GOT3 (cell line): ENCODE measurements around the gene KDSR.

Source experiments
- DNase-seq: peaks from one replicate; lab custom pipeline; 2025; ENCODE audit warnings: mixed read lengths; lab: John Stamatoyannopoulos, UW

KDSR gene

DNA sequence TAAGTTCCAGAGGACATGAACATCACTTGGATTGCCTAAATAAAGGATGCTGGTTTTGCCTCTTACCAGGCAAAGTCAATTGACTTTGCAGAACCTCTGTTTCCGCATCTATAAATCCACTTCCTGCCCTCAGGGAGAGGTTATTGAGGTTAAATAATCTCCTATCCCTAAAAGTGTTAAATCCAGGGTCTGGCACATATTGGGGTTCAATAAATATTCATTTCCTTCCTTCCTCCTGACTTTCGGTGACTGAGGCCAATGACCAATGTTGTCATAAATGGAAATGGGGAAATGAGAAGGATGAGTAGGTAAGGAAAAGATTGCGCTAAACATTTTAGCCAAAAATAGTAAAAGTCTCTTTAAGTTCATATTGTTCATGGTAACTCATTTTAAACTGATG is 63.5 kb downstream of the KDSR start:
- no peak for DNase-seq

DNA sequence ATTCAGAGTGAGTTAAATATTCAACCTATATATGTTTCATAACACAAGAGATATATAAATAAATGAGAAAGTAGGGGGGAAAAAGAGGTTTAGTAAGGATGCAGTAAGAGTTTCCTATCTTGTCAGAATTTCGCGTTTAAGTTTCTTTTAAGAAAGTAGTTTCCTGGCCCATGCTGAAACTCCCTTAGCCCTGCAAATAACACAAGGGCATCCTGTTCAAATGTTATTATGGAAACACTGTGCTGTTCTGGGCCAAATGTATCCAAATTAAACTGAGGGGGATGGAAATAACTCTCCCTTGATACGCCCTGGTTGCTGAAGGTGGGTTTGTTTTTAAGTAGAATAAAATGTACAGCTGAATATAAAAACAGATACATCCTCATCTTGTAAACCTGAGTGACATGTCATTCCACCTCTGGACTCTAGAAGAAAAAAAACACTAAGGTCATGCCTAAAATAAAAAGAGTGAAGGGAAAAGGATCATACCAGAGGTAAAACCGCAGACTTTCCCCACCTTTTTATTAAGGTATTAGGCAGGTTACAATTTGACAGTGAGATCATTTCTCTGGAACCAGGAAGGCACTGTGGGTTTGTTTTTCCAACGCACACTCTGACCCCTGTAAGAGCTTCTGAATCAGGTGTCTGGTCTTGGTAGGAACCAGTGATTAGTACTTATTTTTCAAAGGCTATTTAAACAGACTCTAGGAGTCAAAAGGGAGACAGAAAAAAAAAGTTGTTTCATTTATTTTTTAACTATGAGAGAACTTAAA is 64.2 kb downstream of the KDSR start:
- no peak for DNase-seq

DNA sequence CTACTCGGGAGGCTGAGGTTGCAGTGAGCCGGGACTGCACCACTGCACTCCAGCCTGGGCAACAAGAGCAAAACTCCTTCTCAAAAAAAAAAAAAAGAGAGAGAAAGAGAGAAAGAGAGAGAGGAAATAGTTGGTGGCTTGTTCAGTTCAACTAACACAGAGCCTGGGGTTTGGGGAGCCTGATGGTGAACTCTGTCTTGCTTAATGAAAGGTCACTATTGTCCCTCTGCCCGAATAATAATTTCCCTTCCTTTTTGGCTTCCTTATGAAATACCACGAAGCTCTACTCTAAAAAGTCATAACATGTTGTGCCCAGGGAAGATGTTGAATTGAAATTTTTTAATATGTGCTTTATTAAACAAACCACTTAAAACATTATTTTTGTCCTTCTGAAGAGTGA is 64.8 kb downstream of the KDSR start:
- DNase-seq: no peak

DNA sequence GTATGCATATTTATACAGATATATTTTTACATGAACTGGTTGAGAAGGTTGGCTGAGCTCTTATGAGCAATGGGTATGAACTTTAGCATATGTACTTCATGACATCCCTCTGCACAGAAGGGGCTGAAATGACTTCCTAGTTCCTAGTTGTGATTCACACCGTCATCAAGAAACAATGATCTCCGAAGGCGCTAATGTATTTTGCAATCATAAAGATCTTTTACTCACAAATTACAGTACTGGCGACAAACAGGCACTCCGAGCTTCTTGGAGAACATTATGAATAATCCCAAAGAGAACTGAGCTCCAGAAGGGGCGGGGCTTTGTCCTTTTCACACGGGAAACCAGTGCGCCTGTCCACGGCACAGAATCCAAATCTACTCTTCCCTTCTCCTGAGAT is 65.6 kb downstream of the KDSR start:
- DNase-seq: no peak

DNA sequence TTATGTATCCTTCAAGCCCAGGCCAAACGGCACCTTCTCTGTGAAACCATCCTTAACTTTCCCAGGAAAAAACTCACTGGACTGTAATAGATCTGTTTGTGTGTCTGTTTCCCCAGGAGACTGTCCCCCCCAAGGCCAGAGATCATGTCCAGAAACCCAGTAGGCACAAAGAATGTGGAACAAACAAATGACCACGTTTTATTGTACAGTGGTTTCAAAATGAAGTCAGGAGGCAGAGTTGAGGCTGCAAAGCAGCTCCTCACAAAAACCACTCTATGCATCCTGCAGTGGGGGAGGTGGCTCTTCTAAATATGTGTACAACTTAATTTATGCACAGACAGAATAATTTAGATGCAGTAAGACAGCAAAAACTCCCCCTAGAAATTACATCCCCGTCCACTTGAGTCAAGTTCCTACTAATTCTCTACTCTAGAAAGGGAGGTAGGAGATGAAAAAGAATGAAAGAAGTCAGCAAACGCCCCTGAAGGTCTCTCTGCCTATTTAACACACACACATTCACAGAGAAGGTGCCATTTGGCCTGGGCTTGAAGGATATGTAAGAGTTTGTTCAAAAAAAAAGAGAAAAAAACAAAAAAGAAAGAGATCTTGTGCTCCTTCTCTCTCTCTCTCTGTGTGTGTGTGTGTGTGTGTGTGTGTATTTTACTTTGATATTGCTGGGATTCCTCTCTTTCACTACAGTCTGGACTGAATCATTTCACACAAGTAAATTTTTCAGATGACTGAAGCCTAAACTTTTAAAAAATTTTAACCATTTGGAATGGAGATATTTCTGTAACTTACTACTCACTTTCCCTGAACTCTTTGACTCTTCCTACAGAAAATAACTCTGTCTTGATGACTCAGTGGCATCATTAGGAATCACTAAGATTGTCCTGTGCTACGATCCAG is 66.9 kb downstream of the KDSR start:
- no peak for DNase-seq

DNA sequence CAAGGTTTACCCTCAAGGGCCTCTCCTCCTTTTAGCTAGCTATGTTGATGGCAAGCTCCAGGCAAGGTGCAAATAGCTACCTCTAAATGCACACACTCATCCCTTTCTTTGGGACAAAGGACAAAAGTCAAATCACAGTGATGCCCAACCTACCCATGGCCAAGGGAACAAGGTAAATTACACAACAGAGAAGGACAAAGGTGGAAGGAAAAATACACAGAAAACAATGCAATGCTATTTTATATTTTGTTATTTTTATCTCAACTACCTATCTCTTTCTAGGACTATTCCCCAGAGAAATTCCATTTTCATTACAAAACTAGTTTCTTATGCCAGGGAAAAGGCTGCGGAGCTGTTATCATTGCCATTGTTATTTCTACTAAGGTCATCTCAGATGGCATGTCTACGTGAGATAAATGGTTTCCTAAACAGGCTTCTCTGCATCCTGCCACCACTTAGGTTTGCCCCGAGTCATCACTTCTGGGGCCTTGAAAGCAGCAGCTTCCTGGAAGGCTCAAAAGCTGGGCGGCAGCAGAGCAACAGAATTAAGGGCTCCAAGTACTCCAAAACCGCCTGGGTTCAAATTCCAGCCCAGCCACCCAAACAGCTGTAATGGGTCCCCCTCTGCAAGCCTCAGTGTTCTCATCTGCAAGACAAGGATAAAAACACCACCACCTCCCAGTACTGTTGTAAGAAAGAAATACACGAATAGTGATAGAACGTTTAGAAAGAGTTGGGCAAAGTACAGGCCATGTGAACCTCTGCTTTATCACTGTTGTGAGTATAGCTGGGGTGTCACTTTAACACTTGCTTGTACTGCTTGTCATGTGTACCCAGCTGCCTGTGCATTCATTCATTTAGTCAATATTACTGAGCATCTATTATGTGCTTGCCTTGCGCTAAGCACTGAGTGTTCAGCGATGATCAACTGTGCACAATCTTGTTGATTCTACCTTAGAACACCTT is 68.3 kb downstream of the KDSR start:
- no peak for DNase-seq

DNA sequence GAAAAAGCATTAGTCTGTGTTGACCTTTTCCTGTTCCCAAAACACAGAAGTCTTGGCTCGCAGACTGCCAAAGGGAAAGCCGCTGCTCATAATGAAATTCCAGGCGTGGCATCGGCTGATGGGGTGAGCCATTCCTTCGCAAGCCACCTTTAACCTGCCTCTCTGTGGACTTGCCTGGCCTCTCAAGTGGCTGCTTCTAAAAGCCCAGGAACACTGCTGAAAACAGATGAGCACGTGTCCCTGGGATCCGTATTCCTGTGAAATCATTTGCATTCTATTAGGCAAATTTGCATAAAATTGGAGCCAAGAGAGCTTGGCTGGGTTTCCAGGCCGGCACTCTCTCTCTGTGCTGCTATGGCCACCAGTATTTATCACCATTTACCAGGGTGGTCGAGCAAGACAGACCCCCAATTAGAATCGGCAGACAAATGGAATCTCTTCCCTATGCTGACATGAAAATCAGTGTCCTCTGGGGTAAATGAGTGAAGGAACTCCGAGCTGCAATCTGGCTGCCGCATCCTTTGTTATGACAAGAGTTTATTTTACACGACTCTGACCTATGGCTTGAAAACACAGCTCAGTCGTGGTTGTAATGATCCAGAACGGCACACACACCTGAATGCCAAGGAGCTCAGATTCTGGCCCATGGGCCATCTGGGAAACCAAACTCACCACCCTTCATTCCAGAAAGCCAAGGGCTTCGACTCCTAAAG is 69.2 kb downstream of the KDSR start:
- DNase-seq: no peak

DNA sequence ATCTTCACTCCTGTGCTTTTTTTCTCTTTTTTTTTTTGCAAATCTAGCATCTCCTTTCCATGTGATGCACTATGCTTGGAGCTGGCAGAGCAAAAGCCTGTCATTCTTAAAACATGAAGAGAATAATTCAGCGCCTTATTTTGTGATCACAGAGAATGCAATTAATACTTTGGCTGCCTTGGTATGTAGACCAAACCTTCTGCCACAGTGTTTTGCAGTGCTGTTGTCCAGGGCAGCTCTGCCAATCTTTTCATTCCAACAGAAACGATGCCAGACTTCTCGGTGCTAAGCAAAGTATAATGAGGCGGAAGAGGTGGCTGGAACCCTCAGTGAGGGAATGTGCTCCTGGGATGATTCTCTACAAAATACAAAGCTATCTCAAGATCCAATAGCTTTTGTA is 73.1 kb downstream of the KDSR start:
- DNase-seq: no peak

DNA sequence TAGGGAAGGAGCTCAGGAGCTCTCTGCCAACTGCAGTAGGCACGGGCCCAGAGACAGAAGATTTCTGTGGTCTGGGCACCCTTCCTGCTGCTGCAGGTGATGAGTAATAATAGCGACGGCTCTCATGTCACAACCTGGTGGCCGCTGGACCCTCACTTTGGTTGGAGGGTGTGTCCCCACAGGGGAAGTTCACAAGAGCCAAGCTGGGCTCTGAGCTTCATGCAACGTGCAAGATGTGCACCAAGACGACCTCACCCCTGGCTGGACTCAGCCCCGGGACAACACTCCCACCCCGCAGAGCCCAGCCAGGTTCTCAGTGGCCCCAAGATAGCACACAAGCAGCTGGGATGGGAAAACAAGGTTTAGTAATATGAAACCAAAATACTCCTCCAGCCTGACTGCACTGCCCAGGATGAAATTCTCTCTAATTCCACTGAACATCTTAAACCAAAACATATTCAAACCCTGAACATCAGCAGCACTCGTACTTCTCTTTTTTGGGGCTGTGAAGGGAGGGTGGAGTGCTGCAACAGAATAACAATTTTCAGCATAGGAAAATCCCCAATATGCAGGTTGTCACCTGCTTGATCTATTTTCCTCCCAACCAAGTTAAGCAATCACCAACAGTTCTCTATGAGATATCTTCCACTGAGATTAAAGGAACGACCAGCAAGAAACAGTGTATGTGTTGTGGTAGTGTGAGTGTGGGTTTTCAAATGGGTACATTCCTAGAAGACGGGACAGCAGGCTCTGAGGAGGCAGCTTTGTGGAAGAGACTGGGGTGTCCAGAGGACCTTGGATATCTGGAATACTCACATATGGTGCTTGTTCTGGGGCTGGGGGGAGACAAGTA is 73.9 kb downstream of the KDSR start:
- DNase-seq: no peak

DNA sequence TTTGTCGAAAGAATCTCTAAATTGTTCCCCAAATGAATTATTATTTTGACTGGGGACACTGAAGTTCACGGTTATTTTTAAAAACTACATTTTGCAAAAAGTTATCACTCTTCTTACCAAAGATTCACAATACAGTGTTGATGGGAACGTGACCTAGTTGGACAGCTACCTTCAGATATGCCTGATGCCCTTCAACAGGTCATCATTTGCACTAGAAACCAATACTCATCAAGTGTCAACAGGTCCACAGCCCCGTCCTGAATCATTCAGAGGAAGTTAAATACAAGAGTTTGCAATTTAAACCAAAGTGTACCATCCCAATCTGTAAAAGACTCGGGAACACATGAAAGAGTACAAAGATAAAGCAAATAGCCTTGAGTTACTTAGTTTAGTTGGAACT is 75.7 kb downstream of the KDSR start:
- DNase-seq: no peak

DNA sequence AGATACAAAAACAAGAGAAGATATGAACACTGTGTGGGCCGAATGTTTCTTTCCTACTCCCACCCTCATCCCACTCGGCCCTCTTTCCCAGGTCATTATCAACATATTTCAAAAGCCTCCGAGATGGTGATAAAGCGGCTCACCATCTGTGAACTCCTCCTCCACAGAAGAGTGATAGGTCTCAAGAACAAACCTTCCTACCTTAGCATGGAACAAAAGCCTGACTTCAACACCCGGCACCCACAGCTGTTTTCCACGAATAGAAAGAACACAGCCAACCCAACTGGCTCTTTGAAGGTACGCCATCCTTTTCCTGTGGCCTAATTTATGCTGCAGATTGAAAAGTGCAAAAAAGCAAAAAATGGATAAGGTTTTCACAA is 76.2 kb downstream of the KDSR start:
- no peak for DNase-seq

DNA sequence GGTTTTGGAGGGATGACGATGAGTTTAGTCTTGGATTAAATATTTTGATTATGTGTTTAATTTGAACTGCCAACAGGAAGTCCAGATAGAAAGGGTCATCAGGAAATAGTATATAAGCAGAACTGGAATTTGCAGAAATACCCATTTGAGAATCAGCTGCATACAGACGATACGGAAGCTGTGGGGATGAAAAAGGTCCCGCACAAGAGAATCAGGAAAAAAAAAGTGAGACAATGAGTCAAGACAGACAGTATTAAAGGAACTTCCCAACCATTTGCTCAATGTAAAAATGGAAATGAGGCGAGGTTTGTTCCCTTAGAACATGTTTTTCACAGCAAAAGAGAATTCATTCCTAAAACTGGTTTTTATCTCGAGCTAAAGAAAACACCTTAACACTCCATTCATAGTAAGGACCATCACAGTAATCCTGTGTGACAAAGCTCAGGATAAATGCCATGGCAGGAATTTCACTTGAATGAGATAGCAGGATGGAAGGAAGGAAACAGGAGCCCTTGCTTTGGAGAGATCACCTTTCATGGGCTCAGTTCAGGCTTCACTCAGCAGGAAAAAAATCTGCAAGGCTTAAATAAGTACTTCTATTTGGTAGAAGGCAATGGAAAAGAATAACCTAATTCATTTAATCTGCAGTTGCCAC is 76.7 kb downstream of the KDSR start:
- DNase-seq: no peak

DNA sequence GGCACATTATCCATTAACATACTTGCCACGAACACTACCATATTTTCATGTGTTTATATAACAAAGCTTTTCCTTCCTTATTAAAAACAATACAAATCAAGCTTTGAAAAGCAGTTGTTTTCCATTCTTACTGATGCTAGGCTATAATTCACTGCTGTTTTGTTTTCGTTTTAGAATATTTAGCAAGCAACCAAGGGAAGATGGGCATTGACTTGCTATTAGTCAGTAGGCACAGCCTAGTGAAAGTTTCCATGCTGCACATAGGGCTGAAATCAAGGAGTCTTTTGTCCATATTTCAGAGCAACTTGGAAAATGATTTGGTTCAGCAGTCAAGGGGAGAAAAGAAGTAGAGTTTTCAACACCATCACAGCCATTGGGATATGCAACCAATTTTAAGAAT is 78.7 kb downstream of the KDSR start:
- DNase-seq: no peak

DNA sequence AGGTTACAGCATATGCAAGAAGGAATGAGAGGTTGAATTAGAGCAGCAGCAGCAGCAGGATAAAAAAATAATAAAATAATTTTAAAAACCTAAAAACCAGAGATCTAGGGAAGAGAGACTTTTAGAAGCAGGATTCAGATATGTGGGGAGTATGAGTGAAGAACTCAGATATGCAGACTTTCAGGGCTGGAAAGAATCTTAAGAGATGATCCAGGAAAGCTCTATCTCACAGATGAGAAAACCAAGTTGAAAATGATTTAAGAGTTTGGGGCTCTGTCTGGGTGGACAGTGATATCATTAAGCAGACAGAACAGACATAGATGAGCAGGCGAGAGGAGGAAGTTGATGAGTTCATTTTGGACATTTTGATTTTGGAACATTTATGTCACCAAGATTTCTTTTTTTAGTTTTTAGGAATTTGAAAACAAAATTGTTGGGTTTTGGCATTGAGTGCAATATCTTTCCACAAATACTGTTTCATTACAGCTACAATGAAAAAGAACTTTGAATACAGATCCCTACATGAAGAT is 79.2 kb downstream of the KDSR start:
- no peak for DNase-seq

DNA sequence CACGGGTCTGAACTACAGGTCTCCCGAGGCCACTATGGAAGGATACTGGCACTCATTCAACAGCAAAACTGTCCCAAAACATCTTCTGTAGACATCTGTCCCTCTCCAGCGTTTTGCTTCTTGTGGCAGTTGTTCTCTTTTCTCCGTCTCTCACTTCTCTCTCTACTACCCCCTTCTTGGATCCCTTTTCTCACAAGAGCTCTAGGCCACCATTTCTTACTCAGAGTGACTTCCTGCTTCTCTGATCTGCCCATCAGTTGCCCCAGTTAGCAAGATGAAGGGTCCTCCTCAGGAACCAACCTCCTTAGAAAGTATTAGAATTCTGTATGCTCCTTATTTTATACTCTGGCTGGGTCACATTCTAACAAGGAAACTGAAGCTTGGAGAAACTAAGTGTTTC is 80.1 kb downstream of the KDSR start:
- no peak for DNase-seq

DNA sequence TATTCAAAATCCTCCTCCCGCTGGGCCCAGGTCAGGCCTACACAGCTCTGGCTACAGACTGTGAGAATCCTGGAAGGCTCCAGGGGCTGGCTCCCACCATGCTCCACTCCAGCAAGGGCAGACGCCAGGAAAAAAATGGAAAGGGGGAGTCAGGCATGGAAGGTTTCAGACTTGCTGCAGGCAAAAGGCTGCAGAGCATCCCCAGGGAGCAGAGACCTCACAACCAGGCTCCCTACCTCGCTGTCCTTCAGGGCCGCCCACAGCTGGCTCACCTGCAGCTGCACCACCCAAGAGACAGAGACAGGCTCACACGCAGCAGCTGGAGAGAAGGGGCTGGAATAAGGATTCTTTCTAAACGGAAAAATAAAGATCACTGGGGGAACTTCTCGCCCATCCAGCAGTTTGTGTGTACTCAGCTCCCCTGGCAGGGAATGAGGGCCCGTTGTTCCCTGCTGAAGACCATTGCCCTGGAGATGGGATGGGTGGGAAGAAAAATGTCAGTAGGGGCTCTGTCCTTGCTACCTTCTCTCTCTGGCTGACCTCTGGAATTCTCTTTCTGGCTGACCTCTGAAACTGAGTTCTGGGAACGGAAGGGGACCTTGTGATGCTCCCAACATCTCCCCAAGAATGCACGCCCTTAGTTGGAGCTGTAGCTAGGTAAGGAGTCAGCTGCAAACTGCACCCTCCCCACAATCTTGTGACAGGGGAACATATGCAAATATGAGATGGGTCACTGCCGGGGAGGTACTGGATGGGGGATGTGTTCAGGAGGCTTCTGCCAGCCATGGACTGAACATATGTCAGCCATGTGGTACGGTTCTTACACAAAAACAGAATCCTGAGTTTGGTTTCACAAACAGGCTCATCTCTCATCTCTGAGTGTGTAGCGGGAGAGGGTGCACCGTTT is 81.9 kb downstream of the KDSR start:
- no peak for DNase-seq

DNA sequence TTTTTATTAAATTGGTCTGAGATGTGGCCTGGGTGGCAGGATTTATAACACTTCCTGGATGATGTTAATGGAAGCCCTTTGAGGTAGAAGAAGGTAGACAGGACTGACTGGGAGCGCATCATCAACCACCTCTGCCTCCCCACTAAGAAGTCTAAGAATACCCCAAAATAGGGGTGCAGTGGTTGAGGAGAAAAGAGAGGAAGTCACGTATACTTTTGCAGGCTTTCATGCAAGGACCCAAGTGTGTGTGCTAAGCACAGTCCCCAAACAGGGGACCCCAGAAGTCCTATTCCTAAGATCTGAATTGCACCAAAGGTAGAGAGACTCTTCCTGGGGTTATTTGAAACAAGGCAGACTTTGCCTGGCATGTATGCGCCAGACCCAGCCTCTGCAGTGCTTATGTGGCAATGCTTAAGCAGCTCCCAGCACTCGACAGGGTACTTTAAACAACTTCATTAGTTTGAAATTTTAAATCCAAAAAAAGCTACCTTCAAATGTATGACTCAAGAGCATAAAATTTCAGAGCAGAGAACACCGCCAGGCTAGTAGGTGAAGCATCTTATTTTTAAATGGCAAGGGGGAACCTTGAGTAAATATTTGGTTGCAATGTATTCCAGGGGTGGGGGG is 82.7 kb downstream of the KDSR start:
- DNase-seq: no peak
